D721Med (cell line): Measurements from ENCODE around the gene EGF.

Experiments used
- DNase-seq: peaks from one replicate; pipeline ENCODE4 v3.0.0; 2011; ENCODE audit warnings: low spot score; ENCODE audit not compliant: insufficient read length
- FAIRE-seq: peaks from 2 replicates; lab custom pipeline; 2011; peaks lifted over from hg19 to GRCh38; lab: Jason Lieb, UNC
- TF ChIP-seq, protein P1 (sequence below): IDR thresholded peaks from 2 replicates; pipeline ENCODE4 v1.5.1; 2012; ENCODE audit warnings: mild to moderate bottlenecking, control low read depth; ENCODE audit not compliant: insufficient read depth; ENCODE audit errors: missing control alignments

Gene EGF

DNA sequence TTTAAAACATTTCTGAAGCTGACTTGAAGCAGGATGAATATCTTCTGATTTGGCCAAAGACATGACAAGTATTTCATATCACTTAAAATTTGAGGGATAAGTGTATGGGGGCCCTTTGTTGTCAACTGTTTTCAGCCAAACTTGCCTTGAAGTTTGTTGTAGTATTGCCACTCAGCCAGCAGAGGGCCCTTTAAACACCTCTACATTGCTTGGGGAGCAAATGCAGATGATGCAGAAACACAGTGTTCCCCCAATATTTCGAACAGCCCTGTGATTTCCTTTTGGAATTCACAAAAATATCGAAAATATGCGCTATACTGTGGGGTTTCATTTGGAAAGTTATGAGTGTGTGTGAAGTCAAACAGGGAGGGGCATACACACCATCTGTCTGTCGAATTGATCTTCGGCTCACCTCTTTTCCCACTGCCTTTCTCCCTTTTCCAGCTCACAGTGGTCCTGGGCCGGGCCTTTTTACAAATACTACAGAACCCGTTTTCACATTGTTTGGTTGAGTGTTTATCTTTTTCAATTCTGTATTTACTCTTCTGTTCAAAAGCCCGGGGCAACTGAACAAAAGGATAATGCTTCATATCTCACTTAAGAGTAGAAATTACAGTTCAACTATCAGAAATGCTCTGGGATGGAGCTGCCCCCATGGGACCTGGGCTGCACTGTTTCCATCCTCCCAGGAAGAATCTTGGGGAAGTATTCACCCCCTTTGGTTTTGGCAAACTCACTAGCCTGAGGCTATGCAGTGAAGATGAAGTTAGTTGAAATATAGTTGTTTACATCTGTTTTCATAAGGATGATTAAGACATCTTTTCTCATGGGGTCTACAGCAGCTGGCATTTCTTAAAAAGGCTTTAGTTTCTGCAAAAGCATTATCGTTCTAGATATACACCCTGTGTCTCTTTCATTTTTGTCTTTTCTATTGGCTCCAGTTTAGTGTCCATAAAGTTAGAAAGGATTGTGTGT lies 137.6 kb downstream of the EGF start:
- TF ChIP-seq, protein P1, sequence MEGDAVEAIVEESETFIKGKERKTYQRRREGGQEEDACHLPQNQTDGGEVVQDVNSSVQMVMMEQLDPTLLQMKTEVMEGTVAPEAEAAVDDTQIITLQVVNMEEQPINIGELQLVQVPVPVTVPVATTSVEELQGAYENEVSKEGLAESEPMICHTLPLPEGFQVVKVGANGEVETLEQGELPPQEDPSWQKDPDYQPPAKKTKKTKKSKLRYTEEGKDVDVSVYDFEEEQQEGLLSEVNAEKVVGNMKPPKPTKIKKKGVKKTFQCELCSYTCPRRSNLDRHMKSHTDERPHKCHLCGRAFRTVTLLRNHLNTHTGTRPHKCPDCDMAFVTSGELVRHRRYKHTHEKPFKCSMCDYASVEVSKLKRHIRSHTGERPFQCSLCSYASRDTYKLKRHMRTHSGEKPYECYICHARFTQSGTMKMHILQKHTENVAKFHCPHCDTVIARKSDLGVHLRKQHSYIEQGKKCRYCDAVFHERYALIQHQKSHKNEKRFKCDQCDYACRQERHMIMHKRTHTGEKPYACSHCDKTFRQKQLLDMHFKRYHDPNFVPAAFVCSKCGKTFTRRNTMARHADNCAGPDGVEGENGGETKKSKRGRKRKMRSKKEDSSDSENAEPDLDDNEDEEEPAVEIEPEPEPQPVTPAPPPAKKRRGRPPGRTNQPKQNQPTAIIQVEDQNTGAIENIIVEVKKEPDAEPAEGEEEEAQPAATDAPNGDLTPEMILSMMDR, result peak; percentile 64
- FAIRE-seq (peak; percentile 16), DNase-seq (no peak)

GRCh38 chr4:110055158-110055768 lies 142.6 kb downstream of the EGF start:
- TF ChIP-seq, protein P1, result no peak
- FAIRE-seq (no peak), DNase-seq (no peak)

GRCh38 chr4:110058677-110059076 lies 146.0 kb downstream of the EGF start:
- TF ChIP-seq, protein P1, result no peak
- FAIRE-seq, result no peak
- no peak for DNase-seq

- TF ChIP-seq, protein P1, result no peak
- DNase-seq (no peak), FAIRE-seq (no peak)
Measured at GRCh38 chr4:110059556-110060191, 147.0 kb downstream of the EGF start.

DNA sequence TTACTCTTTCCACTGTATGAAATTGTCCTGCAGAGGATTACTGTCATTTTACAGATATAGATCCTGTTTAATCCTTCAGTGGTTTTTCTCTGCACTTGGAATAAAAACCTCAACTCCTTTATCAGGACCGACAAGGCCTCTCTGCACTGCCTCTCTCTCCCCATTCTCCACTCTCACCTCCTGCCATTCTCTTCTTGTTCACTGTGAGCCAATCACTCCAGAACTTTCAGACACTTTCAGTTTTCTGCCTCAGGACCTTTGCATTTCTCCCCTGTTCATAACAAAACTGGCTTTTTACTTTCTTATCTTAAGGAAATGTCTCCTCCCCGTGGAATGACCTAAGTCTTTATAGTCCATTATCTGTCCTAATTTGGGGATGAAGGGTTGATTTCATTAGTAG lies 148.4 kb downstream of the EGF start:
- DNase-seq (no peak), FAIRE-seq (no peak)
- TF ChIP-seq, protein P1, result no peak
